ENCODE results near the gene ACAA2. TPM values are rescaled to one million over a fixed set of nuclear protein-coding genes. Genes with fewer than 3 reads are reported as not detected.

ACAA2 gene
- polyA plus RNA-seq, 3 donors = 20.8 to 109 (median 97.6) TPM

DNA sequence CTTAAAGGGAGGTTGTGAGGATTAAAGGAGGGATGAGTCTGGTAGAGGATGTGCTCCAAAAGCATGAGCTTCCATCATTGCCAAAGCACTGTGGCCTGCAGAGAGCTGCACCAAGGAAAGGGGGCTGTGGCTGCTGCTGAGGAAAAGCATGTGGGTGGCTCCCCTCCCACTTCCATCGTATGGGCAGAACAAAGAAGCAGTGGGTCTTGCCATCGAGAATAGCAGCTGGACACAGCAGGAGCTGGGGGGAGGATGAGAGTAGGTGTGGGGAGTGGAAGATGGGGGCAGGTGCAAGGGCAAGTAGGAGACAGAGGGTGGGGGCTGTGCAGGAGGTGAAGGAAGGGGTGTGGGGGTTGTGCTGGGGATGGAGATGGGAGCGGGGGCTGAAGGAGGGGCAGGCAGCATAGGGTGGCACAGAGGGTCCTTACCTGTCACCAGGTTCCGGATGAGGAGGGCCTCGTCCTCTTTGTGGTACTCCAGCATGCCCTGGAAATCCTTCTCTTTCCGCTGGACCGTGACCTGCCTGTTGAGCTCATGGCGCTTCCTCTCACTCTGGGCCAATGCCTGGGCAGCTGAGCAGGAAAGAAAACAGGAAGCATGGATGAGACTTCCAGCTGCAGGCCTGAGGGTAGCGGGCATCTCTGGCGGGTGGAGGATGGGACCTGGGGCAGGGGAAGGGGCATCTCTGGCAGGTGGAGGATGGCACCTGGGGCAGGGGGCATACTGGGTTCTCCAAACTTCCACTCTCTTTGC is 33.6 kb upstream of the ACAA2 start:
- 85% methylated on average over 6 of the region's 10 CpGs for WGBS (ENCODE audit: insufficient coverage)
- TF ChIP-seq, protein P1, sequence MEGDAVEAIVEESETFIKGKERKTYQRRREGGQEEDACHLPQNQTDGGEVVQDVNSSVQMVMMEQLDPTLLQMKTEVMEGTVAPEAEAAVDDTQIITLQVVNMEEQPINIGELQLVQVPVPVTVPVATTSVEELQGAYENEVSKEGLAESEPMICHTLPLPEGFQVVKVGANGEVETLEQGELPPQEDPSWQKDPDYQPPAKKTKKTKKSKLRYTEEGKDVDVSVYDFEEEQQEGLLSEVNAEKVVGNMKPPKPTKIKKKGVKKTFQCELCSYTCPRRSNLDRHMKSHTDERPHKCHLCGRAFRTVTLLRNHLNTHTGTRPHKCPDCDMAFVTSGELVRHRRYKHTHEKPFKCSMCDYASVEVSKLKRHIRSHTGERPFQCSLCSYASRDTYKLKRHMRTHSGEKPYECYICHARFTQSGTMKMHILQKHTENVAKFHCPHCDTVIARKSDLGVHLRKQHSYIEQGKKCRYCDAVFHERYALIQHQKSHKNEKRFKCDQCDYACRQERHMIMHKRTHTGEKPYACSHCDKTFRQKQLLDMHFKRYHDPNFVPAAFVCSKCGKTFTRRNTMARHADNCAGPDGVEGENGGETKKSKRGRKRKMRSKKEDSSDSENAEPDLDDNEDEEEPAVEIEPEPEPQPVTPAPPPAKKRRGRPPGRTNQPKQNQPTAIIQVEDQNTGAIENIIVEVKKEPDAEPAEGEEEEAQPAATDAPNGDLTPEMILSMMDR (IDR thresholded peaks at IDR 0.05) = no peak
- peak overlapping the region in 1 of 7 donors; percentile 36 for H3K27ac Mint-ChIP-seq
- H3K9me3 Mint-ChIP-seq = no peaks in the 10 kb centered on the region
- H4K20me1 ChIP-seq (ENCODE audit: insufficient read depth, low read length) = no peaks in the 10 kb centered on the region
- DNase-seq = no peak
- H3K27me3 ChIP-seq (ENCODE audit: control insufficient read depth in 2 of 2, insufficient read depth in 2 of 2, low read length in 2 of 2) = no peaks in the 10 kb centered on the region
- no peaks in the 10 kb centered on the region for H3K36me3 ChIP-seq (replicated peaks in 1 of 2; ENCODE audit: control insufficient read depth in 1 of 2, insufficient read depth in 2 of 2, low read length in 2 of 2)
- H3K36me3 Mint-ChIP-seq = no peaks in the 10 kb centered on the region
- H3K27ac ChIP-seq (ENCODE audit: low read depth in 1 of 2, low read length in 2 of 2) = no peak overlapping the region
- H3K9ac ChIP-seq (ENCODE audit: insufficient read depth, low read length, poor library complexity, severe bottlenecking) = no peak overlapping the region
- intact Hi-C loops (cut with micrococcal nuclease) = no loop called here
- H3K4me3 ChIP-seq (replicated peaks in 1 of 3; ENCODE audit: low read depth in 2 of 3, low read length in 3 of 3) = no peak overlapping the region
- H3K4me1 Mint-ChIP-seq = no peaks in the 10 kb centered on the region
- no peaks in the 10 kb centered on the region for H3K4me1 ChIP-seq (ENCODE audit: control insufficient read depth in 1 of 2, insufficient read depth in 2 of 2, low read length in 2 of 2)
- H3K9me3 ChIP-seq (replicated peaks in 1 of 2; ENCODE audit: control insufficient read depth in 1 of 2, insufficient read depth in 1 of 2, low read length in 2 of 2) = no peaks in the 10 kb centered on the region
- H3K4me3 Mint-ChIP-seq = no peak overlapping the region
- H3K79me2 ChIP-seq (ENCODE audit: insufficient read depth, low read length) = no peaks in the 10 kb centered on the region
- no peak overlapping the region for H3K4me2 ChIP-seq (replicated peaks; ENCODE audit: extremely low read depth, low read length, poor library complexity, severe bottlenecking)
- no peak overlapping the region for H2AFZ ChIP-seq (ENCODE audit: insufficient read depth, low read depth, low read length, poor library complexity, severe bottlenecking)
- H3K27me3 Mint-ChIP-seq (ENCODE audit: low read depth in 3 of 3) = peaks cover 1 to 8% (median 5%) of the 10 kb centered on the region in 3 donors

DNA sequence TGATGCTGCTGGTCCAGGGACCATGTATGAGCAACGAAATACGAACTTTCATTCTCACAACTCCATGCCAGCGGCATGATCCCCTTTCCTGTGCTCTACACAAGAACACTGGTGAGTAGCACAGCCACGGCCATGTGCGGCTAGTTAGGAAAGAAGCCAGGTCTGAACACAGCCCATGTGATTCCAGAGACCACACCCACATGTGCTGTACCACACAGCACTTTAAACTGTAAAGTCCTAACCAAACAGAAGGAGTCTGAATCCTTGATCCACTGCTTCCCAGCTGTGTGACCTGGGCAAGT is 33.0 kb upstream of the ACAA2 start:
- H3K9ac ChIP-seq (ENCODE audit: insufficient read depth, low read length, poor library complexity, severe bottlenecking) = no peak overlapping the region
- H4K20me1 ChIP-seq (ENCODE audit: insufficient read depth, low read length) = no peaks in the 10 kb centered on the region
- H3K9me3 ChIP-seq (replicated peaks in 1 of 2; ENCODE audit: control insufficient read depth in 1 of 2, insufficient read depth in 1 of 2, low read length in 2 of 2) = no peaks in the 10 kb centered on the region
- no peaks in the 10 kb centered on the region for H3K36me3 Mint-ChIP-seq
- no peak for DNase-seq
- no peak overlapping the region for H3K27ac Mint-ChIP-seq
- H3K79me2 ChIP-seq (ENCODE audit: insufficient read depth, low read length) = no peaks in the 10 kb centered on the region
- no peaks in the 10 kb centered on the region for H3K4me1 ChIP-seq (ENCODE audit: control insufficient read depth in 1 of 2, insufficient read depth in 2 of 2, low read length in 2 of 2)
- H3K4me3 ChIP-seq (replicated peaks in 1 of 3; ENCODE audit: low read depth in 2 of 3, low read length in 3 of 3) = no peak overlapping the region
- H3K9me3 Mint-ChIP-seq = no peaks in the 10 kb centered on the region
- TF ChIP-seq, protein P1 (IDR thresholded peaks at IDR 0.05) = no peak
- 88% methylated on average over 5 of the region's 5 CpGs for WGBS (ENCODE audit: insufficient coverage)
- H3K36me3 ChIP-seq (replicated peaks in 1 of 2; ENCODE audit: control insufficient read depth in 1 of 2, insufficient read depth in 2 of 2, low read length in 2 of 2) = no peaks in the 10 kb centered on the region
- H3K4me2 ChIP-seq (replicated peaks; ENCODE audit: extremely low read depth, low read length, poor library complexity, severe bottlenecking) = no peak overlapping the region
- H3K27me3 ChIP-seq (ENCODE audit: control insufficient read depth in 2 of 2, insufficient read depth in 2 of 2, low read length in 2 of 2) = no peaks in the 10 kb centered on the region
- H3K4me3 Mint-ChIP-seq = no peak overlapping the region
- intact Hi-C loops (cut with micrococcal nuclease) = no loop called here
- H2AFZ ChIP-seq (ENCODE audit: insufficient read depth, low read depth, low read length, poor library complexity, severe bottlenecking) = no peak overlapping the region
- no peaks in the 10 kb centered on the region for H3K4me1 Mint-ChIP-seq
- peaks cover 1 to 8% (median 5%) of the 10 kb centered on the region in 3 donors for H3K27me3 Mint-ChIP-seq (ENCODE audit: low read depth in 3 of 3)
- H3K27ac ChIP-seq (ENCODE audit: low read depth in 1 of 2, low read length in 2 of 2) = no peak overlapping the region
